Activated CD8-positive, alpha-beta memory T cell treated with anti-CD3 and anti-CD28 coated beads for 1 hour (primary cell): ENCODE data around the gene TECTA.
"Not testable (repeated sequence)": the region's sequence is repeated elsewhere in the genome, so short reads cannot be mapped to it uniquely, and the experiment has no call there.

ENCODE experiments used
- DNase-seq, 2 donors: peaks; one replicate each; pipeline ENCODE4 v3.0.0-alpha.2; 2020; ENCODE audit warnings: low read depth in 1 of 2; ENCODE audit errors: extremely low read depth in 1 of 2

The TECTA gene

DNA sequence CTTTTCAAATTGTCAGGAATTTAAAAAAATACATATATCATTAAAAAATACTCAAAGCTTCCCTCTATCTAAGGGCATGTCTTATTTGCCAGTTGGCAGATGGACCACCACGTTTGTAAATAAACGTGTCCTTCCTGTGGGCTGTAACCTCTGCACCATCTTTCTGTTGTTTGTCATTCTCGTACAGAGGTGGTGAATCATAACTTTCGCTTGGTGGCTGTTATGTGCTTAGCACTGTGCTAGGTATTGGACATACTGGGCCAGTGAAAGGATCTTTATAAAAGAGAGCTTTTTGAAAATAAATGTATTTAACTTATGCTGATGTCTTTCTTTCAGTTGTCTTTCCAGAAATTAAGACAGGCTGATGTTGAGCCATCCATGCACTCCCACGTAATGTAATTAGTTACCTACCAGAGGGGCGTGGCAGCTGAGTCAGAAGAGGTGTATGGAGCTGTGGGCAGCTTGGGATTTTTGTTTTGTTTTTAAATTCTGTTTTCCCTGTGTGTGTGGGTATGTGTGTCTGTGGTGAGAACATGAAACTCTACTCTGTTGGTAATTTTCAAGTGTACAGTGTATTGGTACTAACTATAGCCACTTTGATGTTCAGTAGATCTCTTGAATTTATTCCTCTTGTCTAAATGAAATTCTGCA lies 62.7 kb downstream of the TECTA start:
- no peak for DNase-seq

DNA sequence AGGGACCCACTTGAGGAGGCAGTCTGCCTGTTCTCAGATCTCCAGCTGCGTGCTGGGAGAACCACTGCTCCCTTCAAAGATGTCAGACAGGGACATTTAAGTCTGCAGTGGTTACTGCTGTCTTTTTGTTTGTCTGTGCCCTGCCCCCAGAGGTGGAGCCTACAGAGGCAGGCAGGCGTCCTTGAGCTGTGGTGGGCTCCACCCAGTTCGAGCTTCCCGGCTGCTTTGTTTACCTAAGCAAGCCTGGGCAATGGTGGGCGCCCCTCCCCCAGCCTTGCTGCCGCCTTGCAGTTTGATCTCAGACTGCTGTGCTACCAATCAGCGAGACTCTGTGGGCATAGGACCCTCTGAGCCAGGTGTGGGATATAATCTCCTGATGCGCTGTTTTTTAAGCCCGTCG lies 76.6 kb downstream of the TECTA start:
- not testable (repeated sequence) for DNase-seq

DNA sequence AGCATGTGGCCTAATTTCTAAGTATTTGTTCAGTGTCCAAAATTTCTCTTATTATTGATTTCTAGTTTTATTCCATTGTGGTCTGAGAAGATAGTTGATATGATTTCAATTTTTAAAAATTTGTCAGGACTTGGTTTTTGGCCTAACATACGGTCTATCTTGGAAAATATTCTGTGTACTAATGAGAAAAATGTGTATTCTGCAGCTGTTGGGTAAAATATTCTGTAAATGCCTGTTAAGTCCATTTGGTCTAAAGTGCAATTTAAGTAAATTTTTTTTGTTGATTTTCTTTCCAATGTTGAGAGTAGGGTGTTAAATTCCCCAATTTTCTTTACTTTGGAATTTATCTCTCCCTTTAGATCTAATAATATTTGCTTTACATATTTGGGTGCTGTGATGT lies 78.3 kb downstream of the TECTA start:
- no peak for DNase-seq

DNA sequence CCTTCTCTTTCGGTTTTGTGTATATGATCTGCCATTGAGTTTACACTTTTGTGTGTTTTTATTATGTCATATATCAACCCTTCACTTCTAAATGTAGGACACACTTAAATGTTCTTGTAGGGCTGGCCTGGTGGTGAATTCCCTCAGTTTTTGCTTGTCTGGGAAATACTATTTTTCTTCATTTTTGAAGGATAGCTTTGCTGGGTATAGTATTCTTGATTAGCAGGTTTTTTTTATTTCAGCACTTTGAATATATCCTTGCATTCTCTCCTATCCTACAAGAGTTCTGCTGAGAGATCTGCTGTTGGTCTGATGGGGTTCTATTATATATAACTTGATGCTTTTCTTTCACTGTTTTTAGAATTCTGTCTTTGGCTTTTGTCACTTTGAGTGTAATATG lies 79.1 kb downstream of the TECTA start:
- DNase-seq = no peak

DNA sequence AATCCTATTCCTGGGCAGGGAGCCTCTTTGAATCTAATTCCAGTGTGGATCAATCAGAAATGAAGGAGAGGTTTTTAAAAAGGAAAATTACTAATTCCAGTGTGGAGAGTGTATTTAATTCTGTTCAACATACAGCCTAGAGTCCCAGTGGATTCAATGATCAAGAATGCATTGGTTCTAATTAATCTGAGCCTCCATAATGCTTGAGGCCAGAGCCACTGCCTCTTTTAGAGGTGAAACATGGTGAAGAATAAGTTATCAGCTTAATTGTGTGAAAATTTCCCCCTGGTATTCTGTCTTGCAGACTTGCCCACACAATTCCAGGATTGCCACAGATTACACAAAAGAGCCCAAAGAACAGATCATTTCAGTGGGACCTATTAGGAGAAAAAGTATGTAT lies 87.7 kb downstream of the TECTA start:
- DNase-seq = no peak

DNA sequence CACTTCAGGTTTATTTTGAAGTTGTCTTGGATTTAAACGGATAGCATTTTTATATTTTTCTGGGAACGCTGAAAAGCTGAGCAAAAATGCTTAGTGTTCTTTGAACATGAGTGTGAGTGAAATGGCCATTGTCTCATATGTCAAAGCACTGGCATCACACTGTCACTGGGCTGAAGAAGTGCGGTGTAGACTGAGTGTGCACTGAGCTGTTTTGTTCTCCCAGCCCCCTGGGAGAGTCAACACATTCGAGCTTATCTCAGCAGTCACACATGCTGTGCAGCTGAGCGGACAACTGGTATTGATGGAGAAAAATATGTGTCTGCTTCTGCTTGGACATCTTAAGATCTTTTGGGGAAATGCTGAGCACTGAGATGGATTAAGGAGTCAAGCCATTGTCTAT lies 90.8 kb downstream of the TECTA start:
- no peak for DNase-seq

DNA sequence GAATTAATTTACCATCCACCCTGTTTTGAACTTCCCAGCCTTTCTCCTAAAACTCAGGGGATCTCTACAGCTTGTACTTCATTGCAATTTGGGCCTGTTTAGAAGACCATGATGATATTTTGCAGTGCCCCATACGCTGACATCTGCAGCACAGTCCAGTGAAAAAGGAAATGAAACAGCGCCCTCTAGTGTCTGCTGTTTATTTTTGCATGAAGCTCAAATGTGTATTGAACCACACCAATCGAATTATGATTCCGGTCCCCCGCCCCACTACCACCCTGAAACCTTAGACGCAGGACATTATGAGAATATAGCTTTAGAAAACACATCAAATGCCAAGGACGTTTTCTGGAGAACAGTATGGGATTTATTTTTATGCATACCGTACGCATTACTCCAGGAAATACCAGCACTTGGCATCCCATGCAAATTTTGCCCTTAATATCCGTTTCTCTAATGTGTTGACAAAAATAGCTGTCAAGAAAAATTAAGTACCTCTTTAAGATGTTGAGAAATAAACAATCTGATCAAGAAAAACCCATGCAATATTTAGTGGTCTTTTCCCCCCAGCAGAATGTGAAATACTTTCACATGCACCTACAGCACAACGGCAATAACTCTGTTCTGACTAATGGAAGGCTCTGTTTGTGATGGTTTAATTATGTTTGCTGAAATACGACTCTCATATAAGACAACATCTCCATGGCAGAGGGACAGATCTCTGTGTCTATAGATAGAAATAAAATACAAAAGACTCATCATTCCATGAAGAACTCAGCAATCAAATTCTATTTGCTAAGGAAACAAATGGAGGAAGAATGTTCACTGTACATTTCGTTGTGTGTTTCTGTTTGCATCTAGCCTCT lies 93.9 kb downstream of the TECTA start:
- DNase-seq = no peak

DNA sequence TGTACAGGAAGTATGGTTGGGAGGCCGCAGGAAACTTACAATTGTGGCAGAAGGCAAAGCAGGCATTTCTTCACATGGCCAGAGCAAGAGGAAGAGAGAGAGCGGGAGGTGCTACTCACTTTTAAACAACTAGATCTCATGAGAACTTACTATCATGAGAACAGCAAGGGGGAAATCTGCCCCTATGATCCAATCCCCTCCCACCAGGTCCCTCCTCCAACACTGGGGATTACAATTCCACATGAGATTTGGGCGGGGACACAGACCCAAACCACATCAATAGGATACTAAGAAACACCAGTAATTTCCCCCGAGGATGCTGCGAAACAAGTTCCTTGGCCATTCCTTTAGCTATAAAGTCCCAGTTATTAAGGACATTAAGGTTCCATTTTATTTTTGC lies 97.4 kb downstream of the TECTA start:
- no peak for DNase-seq

DNA sequence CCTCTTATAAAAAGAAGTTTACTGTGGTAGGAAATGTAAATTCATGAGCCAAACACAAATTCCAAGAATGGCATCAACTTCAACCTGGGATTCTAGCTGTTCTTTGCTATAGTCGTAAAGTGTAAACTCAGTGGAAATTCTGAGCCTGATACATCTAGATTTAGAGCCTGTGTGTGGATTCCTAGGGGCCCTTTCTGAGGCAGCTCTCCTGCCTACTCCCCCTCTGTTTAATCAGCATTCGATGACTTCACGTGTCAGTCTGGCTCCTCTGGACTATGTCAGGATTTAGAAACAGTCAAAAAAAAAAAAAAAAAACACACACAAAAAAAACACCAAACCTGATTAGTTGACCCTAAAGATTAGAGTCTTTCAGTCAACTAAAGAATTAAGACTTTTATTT lies 98.5 kb downstream of the TECTA start:
- no peak for DNase-seq

DNA sequence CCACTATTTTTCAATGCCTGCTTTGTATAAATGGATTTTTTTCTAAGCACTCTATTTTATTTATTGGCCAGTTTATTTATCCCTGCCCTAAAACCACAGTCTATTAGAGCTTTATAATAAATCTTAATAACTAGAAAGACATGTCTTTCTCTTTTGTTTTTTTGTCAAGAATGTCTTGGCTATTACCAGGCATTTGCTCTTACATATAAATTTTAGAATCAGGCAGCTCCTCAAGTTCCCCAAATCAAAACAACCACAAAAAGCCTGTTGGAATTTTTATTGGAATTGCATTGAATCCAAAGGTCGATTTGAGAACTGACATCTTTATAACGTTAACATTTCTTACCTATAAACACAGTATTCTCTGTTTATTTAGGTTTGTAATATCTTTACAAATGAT lies 105.8 kb downstream of the TECTA start:
- DNase-seq = no peak

DNA sequence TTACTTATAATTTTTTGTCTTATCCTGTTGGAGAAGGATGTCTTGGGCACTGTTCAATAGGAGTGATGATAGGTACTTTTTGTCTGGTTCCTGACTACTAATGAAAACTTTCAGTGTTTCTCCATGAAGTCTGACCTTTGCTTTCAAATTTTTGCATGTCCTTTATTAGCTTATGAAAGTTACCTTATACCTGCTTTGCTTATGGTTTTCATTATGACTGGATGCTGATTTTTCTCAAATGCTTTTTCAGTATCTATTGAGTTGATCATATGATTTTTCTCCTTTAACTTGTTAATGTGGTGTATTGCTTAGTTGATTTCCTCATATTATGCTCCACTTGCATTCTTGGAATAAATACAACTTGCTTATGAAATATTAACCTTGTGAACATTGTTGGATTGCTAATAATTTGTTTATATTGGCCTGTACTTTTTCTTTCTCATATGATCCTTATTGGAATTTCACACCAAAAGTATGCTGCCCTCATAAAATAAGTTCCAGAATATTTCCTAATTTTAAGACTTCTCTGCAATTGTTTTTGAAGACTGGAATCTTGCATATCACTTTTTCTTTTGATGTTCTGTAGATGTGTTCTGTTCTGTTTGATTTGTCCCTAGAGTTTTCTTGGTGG lies 106.6 kb downstream of the TECTA start:
- DNase-seq = no peak

DNA sequence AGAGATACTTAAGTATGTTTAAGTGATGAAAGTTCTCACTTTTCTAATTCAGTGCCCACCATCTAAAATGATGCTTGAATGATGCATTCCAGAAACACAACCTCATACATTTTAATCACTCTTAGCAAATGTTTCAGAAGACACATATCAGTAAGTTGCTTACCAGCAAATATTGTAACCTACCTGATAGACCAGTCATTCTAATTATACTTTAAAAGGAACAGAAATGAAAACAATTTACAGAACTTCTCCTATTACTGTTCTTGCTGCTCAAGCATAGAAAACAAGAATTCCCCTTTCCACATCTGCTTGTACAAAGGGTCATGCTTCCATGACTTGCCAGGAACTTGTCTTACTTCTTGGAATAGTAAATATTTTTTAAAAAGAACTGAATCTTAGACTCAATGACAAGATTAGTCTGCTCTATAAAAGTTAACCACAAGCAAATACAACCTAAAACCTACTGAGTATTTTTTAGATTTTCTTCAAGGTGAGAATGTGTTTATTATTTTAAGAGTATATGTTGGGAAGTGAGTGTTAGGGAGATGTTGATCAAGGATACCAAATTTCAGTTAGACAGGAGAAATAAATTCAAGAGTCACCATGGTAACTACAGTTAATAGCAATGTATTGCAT lies 109.5 kb downstream of the TECTA start:
- DNase-seq = no peak

DNA sequence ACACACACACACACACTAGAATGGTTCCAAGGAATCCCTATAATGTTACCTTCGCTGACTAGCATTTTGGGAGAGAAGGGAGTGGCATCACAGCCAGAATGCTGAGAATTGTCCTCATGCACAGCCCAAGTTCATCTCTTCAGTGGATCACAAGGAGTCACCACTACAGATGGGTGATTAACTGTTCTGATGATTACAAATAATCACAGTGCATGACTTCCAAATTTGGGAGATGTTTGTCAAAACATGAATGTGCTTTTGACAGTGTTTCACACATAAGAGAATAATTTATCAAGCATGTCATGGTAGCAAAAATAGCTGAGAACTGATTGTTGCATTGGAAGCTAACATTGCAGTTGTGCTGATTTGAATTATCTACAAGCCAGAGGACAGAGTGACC lies 110.6 kb downstream of the TECTA start:
- no peak for DNase-seq

DNA sequence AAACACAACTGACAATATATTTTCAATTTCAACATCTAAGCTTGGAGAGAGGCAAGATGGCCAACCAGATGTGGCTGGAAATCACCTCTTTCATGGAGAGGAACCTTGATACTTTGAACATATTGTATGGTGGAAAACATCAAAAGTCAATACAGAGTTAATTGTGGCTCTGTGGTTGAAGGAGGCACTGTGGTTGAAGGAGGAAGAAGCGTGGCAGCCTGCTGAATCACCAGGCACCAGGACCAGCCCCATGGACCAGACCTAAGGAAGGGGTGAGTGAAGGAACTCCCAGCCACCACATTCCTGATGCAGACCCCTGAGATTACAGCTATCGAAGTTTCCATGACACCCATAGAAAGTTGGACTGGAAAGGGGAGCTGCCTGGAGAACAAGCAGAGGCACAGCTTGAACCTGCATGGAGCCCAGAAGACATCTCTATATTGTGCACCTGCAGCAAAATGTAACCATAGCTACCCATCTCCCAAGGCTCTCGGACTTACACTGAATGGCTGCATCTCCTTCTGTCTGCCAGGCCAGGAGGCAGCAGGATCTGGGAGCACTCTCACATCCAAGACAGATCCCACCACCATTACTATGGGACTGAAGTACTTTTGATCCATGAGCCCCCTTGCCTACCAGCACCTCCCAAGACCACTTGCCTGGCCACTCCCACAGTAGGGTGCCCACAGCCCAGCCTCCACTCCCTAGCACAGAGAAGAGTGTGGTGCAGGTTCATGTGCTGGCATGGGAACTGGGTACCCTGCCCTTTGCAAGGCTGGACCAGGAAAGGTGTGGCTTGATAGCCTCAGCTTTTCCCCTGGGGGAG lies 111.7 kb downstream of the TECTA start:
- DNase-seq = no peak

DNA sequence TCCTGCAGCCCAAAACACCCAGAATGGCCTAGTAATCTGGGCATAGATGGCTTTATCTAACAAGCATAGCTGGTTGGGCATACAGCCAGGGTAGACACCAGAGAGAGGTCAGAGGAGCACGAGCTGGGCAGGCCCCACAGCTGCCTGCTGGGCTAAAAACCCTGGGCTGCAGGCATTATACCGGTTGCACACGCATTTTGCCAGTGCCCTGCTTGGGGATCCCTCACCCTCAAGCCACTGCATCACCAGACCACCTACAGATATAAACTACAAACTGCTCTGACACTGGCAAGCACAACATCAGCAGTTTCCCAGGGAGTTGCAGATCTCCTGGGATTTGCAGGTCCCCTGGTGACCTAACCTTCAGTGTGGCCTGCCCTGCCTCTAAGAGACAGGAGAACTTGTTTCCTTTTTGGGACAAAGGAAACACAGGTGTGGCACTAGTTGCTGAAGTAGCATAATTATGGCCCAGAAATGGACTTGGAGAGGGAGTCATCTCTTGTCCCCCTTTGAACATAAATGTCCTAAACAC lies 112.4 kb downstream of the TECTA start:
- DNase-seq = no peak

DNA sequence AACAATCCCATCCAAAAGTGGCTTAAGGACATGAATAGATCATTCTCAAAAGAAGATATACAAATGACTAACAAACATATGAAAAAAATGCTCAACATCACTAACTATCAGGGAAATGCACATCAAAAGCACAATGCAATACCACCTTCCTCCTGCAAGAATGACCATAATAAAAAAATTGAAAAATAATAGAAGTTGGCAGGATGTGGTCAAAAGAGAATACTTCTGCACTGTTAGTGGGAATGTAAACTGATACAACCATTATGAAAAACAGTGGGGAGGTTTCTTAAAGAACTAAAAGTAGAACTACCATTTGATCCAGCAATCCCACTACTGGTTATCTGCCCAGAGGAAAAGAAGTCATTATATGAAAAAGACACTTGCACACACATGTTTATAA lies 113.8 kb downstream of the TECTA start:
- no peak for DNase-seq

DNA sequence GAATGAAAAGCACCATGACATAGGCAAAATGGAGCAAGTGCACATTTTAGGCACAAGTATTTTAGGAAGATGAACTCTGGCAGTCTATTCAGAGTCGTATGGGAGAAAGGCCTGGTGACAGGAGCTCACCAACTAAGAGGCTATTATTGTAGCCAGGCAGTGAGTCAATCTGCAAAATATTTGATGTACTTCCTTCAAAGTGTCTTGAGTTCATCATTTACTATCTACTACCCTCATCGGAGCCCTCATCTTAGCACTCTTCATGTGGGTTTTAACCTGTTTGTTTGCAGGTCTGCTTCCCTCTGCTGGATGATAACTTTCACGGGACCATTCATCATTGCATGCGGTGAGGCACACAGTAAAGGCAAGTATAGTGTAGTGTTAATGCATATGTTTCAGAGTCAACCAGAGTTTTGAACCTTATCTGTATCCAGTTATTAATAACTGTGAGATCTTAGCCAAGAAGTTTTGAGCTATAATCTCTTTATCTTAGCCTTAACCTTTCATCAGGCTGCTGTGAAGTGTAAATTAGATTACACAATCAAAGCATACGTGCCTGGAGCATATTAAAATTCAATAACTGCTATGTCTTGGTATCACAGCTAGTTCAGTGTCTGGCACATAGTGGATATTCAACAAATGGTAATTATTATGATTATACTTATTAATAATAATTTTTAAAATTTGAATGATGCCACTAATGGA lies 120.6 kb downstream of the TECTA start:
- DNase-seq = no peak

DNA sequence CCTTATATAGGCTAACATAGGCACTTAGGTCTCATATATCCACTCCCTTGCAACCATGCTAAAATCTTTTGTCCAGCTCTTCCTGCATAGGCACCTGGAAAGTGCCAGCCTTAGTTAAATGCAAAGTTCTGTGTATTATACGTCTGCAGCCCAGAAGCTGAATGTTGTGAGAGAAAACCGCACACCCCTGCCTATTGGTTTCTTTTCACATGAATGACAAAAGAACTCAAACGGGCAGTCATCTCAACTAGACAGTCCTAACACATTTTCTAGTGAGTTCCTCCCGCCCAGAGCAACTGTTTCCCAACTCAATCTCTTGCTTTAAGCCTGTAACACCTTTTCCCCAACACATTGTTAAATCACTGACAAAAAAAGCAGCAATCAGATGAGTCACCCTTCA lies 122.1 kb downstream of the TECTA start:
- no peak for DNase-seq

DNA sequence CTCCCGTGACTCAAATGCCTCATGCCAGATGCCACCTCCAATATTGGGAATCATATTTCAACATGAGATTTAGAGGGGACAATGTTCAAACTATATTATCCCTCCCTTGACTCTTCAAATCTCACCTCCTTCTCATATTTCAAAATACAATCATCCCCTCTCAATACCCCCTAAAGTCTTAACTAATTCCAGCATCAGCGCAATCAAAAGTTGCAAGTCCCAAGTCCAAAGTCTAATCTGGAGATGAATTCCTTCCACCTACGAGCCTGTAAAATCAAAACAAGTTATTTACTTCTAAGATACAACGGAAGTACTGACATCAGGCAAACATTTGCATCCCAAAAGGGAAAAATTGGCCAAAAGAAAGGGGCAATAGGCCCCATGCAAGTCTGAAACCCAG lies 124.3 kb downstream of the TECTA start:
- DNase-seq = no peak
